Measurements from ENCODE around the gene MEA1.

GRCh38 chr6:43021270-43022047, 7.7 kb upstream of the MEA1 start, which contains the start of gene RRP36:
- TF ChIP-seq CTCF (IDR thresholded peaks at IDR 0.05; ENCODE audit: low read depth, low read length, missing input control) (no peak), RAD21 (IDR thresholded peaks at IDR 0.05) (no peak), TAF1 (conservative IDR thresholded peaks at IDR 0.05) (no peak), EGR1 (IDR thresholded peaks at IDR 0.05; ENCODE audit: low read depth in 2 of 2) (no peak), YY1 (IDR thresholded peaks at IDR 0.05) (peak; percentile 87)
